GM21528 (cell line): ENCODE data around the gene ANG.
"Not testable (repeated sequence)": the region's sequence is repeated elsewhere in the genome, so short reads cannot be mapped to it uniquely, and the experiment has no call there.

ENCODE experiments used
- ATAC-seq: cut with Tn5 transposase; IDR thresholded peaks from one replicate; pipeline ENCODE4 v1.9.1; 2021; ENCODE audit warnings: mild to moderate bottlenecking, moderate library complexity; ENCODE audit not compliant: unreplicated experiment, low FRiP score

The ANG gene

DNA sequence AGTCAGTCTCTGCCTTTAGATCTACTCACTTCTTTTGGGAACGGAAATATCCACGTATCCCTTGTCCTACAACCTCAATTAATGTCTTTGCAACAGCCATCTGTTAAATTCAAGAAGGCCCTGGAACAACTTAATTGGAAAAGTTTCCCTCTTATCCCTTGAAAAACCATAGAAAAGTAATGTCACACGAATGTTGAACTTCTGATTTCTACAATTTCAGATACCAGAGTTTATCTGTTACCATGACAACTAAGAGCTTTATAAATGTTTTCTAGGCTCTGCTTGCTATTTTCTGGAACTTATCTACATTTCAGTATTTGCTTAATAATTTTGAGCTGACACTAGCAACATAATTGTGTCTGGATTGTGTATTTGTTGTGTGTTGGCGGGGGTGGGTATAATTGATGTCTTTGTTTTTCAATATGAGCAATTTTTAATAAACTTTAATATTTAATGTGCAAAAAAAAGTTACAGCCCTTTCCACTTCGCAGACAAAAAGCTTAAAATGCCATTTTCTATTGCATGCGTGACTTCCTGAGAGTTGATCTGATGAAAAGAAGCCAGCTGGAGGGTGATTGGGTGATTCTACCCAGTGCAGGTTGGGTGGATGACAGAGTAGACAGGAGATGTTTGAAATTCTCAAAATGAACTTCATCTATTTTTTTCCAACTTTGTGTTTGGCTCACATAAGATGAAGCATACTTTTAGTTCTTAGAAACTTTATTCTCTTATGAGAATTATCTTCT, 45.3 kb downstream of the ANG start:
- no peak for ATAC-seq

DNA sequence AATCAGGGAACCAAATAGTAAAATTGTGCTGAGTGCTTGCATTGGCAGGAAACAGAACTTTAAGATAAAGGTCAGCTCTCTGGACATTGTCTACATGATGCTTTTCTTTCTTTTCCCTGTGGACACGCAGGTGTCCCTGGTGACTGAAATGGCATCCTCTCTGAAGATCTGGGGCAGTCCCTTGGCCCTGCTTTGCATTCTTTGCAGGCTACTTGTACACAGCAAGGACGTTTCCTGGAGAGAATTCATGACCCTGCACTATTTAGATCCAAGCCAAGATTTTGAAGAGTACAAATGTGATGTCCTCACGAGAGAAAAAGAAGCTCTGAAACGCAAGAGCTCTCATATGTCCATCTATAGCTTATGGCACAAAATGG, 45.9 kb downstream of the ANG start:
- no peak for ATAC-seq

- ATAC-seq: not testable (repeated sequence)
Measured at GRCh38 chr14:20738292-20738691, 49.7 kb downstream of the ANG start.

GRCh38 chr14:20742132-20742531, 53.6 kb downstream of the ANG start:
- ATAC-seq: no peak

DNA sequence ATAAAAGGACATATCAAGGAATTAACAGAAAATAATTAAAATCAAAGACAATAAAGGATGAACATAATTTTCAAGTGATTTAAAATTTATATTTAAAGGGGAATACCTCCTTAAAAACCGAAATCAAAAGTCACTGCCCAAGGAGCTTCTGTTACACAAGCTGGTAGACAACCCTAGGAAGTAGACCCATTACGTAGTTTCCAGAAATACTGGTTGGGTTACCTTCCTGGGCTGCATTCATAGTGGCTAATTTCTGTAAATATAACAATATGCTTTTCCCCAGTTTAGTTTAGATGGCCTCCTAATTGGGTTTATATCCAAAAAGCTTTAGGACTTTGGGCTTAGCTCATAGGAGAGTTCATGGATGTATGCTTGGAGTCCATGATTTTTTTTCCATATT, 55.0 kb downstream of the ANG start:
- no peak for ATAC-seq
